SU-DHL-6 (cell line): ENCODE results near the gene ARSK.

Experiments
- CTCF ChIP-seq: fragments of 200-600 bp; sonication (generic); IDR thresholded peaks from one replicate; pipeline ENCODE4 v1.5.1; 2017; ENCODE audit warnings: antibody characterized with exemption, mild to moderate bottlenecking, low read length, moderate library complexity; ENCODE audit not compliant: insufficient read depth, poor library complexity, severe bottlenecking
- EZH2phosphoT487 ChIP-seq: fragments of 200-600 bp; sonication (generic), shearing (Covaris generic); conservative IDR thresholded peaks from 2 replicates; pipeline ENCODE4 v1.6.1; 2018; ENCODE audit warnings: mild to moderate bottlenecking, antibody characterized with exemption, low read length, moderate library complexity, mixed read lengths

GRCh38 chr5:95606419-95606818 lies 51.5 kb downstream of the ARSK start:
- TF ChIP-seq CTCF (no peak), EZH2phosphoT487 (no peak)
